ENCODE data around the gene CILP2.
A peak's percentile ranks its signal among the peaks of the same experiment; 100 is the strongest.

Gene CILP2

DNA sequence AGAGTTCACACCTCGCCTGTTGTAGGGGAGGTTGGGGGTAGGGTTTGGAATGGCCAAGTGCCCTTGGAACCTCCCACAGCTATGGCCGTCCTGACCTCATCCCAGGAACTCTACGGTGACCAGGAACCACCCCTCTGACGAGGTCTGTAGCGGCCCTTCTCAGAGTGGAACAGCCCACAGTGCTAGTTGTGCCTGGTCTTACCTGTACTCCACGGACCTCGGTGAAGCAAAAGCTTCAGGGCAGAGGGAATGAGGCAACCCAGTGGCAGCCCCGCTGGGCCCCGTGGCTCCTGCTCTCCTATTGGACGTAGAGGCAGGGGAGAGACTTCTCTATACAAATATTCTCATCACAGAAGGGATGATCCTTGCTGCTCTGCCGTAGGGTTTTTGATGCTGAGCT lies 29.8 kb upstream of the CILP2 start:
- TF ChIP-seq, protein P1, sequence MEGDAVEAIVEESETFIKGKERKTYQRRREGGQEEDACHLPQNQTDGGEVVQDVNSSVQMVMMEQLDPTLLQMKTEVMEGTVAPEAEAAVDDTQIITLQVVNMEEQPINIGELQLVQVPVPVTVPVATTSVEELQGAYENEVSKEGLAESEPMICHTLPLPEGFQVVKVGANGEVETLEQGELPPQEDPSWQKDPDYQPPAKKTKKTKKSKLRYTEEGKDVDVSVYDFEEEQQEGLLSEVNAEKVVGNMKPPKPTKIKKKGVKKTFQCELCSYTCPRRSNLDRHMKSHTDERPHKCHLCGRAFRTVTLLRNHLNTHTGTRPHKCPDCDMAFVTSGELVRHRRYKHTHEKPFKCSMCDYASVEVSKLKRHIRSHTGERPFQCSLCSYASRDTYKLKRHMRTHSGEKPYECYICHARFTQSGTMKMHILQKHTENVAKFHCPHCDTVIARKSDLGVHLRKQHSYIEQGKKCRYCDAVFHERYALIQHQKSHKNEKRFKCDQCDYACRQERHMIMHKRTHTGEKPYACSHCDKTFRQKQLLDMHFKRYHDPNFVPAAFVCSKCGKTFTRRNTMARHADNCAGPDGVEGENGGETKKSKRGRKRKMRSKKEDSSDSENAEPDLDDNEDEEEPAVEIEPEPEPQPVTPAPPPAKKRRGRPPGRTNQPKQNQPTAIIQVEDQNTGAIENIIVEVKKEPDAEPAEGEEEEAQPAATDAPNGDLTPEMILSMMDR (conservative IDR thresholded peaks at IDR 0.05; ENCODE audit: low read length): no peak
- no peak for DNase-seq (ENCODE audit: low read depth)
- H3K4me3 ChIP-seq (ENCODE audit: low read length): no peak overlapping the region

DNA sequence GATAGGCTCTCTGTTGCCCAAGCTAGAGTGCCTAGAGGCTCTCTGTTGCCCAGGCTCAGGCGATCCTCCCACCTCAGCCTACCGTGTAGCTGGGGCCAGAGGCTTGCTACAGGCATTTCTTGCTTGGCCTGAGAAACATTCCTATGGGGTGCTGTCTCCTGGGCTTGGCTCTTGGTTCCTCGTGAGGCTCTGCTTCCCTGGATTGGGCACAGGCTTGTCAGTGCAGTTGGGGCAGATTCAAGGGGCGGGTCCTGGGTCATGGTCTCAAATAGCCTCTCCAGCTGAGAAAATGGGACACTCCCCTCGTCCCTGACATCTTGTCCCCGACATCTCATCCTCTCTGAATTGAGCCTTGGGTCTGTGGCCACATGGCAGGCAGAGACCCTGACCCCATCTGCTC lies 27.6 kb upstream of the CILP2 start:
- no peak overlapping the region for H3K4me3 ChIP-seq (ENCODE audit: low read length)
- DNase-seq (ENCODE audit: low read depth): peak; percentile 15
- TF ChIP-seq, protein P1 (conservative IDR thresholded peaks at IDR 0.05; ENCODE audit: low read length): no peak

DNA sequence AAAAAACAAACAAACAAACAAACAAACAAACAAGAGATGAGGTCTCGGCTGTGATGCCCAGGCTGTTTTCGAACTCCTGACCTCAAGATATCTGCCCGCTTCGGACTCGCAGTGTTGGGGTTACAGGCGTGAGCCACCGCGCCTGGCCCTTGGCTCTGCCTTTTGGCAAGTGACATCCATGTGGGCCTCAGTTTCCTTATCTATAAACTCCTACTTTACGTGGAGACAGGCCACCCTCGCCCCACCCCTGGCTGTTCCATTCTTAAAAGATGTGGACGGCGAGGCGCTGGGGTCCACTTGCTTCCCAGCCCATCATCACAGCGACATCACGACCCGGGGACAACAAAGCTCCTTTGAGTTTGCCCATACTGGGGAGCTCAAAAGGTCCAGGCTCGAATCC lies 24.4 kb upstream of the CILP2 start:
- TF ChIP-seq, protein P1 (conservative IDR thresholded peaks at IDR 0.05; ENCODE audit: low read length): no peak
- DNase-seq (ENCODE audit: low read depth): no peak
- peak overlapping the region; percentile 27; the same call in 1 of the 2 replicates for H3K4me3 ChIP-seq (ENCODE audit: low read length)

DNA sequence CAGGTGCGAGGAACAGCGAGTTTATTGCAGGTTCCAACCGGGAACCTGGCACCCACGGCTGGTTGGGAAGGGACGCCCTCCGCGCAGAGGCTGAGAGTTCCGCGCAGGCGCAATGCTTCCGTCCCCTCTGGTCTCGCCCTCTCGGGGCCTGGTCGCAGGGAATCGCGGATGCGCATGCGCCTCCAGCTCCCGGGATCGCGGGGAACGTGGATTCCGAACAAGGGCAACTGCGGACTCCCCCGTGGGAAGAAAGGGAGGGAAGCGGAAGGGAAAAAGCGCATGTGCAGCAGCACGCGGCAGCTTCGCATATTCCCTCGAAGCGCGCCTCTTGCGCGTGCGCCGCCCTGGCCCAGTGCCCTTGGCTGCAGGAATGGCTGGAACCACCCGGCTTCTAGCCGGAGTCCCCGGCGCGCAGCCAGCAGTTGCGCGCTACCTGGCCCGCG lies 23.8 kb upstream of the CILP2 start:
- TF ChIP-seq, protein P1 (conservative IDR thresholded peaks at IDR 0.05; ENCODE audit: low read length): no peak
- DNase-seq (ENCODE audit: low read depth): peak; percentile 56
- H3K4me3 ChIP-seq (ENCODE audit: low read length): peak overlapping the region; percentile 27

DNA sequence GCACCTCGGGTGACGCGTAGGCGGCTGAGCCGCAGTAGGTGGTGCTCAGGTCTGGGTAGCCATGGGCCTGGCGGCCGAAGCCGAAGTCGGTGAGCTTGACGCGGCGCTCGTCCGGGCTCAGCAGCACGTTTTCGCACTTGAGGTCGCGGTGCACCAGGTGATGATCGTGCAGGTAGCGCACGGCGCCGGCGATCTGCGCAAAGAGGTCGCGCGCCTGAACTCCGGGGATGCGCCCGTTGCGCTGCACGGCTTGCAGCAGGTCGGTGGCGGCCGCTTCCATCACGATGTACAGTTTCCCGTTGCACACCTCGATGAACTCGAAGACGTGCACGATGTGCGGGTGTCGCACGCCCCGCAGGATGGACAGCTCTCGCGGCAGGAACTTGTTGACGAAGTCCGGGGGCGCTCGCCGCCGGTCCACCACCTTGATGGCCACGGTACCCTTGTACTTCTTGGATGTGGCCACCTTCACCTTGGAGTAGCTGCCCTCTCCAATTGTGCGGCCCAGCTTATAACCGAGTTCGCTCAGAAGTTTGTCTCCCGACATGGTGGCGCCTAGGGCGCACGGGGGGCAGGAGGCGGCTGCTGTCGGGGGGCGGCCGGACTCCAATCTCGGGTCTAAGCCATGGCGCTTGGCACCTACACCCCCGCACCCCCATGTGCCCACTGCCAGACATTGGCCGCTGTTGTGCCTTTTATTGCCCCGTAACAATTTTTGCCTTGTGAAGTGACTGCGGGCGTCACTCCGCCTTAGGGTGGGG lies 23.0 kb upstream of the CILP2 start, which contains the start of gene TSSK6:
Gene TSSK6 (minus strand): TSS at position 668 of the 761 bp plus-strand sequence. CDS start 121 bp downstream, at position 547.
- TF ChIP-seq, protein P1 (conservative IDR thresholded peaks at IDR 0.05; ENCODE audit: low read length): no peak
- no peak for DNase-seq (ENCODE audit: low read depth)
- peak within 1 kb of the TSS; percentile 94 for H3K4me3 ChIP-seq (ENCODE audit: low read length)

DNA sequence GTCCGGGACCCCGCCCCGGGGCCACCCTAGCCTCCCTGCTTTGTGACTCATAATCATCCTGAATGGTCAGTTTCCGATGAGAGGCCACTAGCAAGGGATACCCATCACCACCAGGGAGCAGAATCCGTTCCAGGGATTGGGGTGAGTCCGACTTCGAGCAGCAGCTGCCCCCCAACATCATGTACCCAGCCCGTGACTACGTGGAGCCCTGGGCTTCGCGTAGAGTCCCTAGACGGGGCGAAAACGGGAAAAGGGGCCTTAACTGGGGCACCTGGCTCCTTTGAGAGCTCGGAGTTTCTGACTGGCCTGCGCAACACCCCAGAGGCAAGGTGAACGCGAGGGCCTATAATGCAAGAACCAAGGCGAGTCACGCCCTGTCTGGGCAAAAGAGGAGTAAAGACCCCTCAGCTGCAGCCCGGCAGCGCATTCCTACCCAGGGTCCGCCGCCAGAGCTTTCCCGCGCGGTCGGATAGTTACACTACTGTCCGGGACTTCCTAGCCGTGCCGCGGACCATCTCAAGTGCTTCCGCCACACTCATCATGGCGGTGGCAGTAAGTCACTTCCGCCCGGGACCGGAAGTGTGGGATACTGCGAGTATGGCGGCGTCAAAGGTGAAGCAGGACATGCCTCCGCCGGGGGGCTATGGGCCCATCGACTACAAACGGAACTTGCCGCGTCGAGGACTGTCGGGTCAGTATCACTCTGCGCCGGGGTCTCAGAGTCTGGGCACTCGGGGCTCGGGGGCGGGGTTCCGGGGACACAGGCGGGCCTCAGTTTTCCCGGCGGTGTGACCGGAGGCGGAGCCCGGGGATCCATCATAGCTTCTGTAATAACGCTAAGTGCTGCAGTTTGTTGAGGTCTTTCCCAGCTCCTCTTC lies 22.2 kb upstream of the CILP2 start, which contains the start of gene NDUFA13:
Gene NDUFA13 (plus strand): TSS at position 584 of the 878 bp plus-strand sequence. CDS start 14 bp downstream, at position 598.
- DNase-seq (ENCODE audit: low read depth): peak; percentile 90
- TF ChIP-seq, protein P1 (conservative IDR thresholded peaks at IDR 0.05; ENCODE audit: low read length): peak; percentile 24
- H3K4me3 ChIP-seq (ENCODE audit: low read length): peak within 1 kb of the TSS; percentile 94

All from AG10803 (cell line).